Fibroblast of pulmonary artery (primary cell): Measurements from ENCODE around the gene SNRNP70.
"Not testable (repeated sequence)": the region's sequence is repeated elsewhere in the genome, so short reads cannot be mapped to it uniquely, and the experiment has no call there.

Experiments used
- DNase-seq: peaks from one replicate; pipeline ENCODE4 v3.0.0-alpha.2; 2010; ENCODE audit warnings: low read depth
- H3K4me3 ChIP-seq: replicated peaks from 2 replicates; pipeline ENCODE4 v1.5.1; 2011; ENCODE audit warnings: low read depth, mild to moderate bottlenecking, control low read depth, low read length, moderate library complexity
- TF ChIP-seq, protein P1 (sequence below): IDR thresholded peaks from 2 replicates; pipeline ENCODE4 v1.5.1; 2011; ENCODE audit warnings: mild to moderate bottlenecking, control low read depth, low read length, inconsistent platforms; ENCODE audit errors: missing control alignments

Gene SNRNP70

DNA sequence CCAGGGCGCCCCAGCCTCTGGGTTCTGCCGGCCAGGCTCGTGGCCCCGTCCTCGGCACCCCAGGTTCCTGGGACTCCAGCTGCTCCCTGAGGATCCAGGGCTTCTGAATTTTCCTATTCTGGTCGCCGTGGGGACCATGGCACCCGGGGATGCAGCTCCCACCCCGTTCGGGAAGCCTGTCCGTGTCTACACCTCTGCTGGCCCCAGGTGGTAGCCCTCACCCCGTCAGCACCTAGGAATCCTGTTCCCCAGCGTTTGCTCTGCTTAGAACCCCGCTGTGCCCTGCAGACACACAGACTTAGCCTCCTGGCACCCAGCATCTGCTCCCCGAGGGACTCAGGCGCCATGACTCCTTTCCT lies 35.1 kb downstream of the SNRNP70 start:
- no peak for DNase-seq
- H3K4me3 ChIP-seq, result no peak overlapping the region
- TF ChIP-seq, protein P1, sequence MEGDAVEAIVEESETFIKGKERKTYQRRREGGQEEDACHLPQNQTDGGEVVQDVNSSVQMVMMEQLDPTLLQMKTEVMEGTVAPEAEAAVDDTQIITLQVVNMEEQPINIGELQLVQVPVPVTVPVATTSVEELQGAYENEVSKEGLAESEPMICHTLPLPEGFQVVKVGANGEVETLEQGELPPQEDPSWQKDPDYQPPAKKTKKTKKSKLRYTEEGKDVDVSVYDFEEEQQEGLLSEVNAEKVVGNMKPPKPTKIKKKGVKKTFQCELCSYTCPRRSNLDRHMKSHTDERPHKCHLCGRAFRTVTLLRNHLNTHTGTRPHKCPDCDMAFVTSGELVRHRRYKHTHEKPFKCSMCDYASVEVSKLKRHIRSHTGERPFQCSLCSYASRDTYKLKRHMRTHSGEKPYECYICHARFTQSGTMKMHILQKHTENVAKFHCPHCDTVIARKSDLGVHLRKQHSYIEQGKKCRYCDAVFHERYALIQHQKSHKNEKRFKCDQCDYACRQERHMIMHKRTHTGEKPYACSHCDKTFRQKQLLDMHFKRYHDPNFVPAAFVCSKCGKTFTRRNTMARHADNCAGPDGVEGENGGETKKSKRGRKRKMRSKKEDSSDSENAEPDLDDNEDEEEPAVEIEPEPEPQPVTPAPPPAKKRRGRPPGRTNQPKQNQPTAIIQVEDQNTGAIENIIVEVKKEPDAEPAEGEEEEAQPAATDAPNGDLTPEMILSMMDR, result no peak

- TF ChIP-seq, protein P1, result no peak
- H3K4me3 ChIP-seq, result no peak overlapping the region
- no peak for DNase-seq
Measured at GRCh38 chr19:49120868-49121267, 35.6 kb downstream of the SNRNP70 start.

DNA sequence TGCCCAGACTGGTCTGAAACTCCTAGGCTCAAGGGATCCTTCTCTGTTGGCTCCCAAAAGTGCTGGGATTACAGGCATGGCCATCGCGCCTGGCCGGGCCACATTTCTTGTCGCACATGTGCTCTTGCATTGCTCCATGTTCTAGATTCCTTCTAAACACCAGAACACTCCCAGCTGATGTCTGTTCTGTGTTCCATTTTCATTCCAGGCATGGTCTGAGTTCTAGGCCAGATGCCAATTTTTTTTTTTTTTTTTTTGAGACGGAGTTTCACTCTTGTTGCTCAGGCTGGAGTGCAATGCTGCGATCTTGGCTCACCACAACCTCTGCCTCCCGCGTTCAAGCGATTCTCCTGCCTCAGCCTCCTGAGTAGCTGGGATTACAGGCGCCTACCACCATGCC lies 36.6 kb downstream of the SNRNP70 start:
- DNase-seq, result peak; percentile 35

GRCh38 chr19:49123285-49123684 lies 38.0 kb downstream of the SNRNP70 start:
- H3K4me3 ChIP-seq, DNase-seq: not testable (repeated sequence)

More for the DNA sequence above, 36.6 kb downstream of the SNRNP70 start:
- H3K4me3 ChIP-seq, result not testable (repeated sequence)

DNA sequence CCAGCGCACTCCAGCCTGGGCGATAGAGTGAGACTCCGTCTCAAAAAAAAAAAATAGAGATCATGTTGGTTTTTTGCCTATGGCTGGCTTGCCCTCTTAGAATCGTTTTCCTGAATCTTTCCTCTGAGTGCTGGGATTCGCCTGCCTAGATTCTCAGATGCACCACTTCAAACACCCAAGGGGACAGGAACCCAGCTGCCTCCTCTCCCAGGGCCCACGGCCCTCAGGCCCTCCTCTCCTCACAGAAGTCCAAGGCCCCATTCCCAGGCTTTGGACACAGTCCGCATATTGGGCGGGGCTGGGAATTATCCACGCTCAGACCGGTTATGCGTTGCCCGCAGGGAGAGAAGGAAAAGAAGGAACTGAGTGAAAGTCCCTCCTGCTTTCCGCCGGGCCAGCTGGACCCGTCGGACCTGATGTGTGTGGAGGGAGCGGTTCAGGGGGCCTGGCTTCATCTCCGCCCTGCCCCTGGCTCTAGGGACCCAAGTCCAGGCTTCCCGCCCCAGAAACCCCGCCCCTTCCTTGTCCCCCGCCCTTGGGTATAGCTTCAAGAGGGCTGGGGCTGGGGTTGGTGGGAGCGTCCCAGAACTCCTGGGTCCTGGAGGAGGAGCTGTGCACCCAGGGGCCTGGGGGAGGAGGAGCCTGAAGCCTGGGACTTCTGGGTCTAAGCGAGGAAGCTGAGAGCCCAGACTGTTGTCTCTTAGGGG lies 39.9 kb downstream of the SNRNP70 start:
- H3K4me3 ChIP-seq, result no peak overlapping the region
- TF ChIP-seq, protein P1, result no peak
- DNase-seq, result no peak

- DNase-seq, result no peak
- TF ChIP-seq, protein P1, result no peak
Measured at GRCh38 chr19:49126575-49126974, 41.3 kb downstream of the SNRNP70 start.

DNA sequence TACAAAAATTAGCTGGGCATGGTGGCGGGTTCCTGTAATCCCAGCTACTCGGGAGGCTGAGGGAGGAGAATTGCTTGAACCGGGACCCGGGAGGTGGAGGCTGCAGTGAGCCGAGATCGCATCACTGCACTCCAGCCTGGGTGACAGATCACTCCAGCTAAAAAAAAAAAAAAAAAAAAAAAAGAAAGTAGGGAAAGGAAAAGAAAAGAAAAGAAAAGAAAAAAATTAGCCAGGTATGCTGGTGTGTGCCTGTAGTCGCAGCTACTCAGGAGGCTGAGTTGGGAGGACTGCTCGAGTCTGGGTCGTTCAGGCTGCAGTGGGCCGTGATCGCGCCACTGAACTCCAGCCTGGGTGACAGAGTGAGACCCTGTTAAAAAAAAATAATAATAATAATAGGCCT lies 42.0 kb downstream of the SNRNP70 start:
- not testable (repeated sequence) for H3K4me3 ChIP-seq, DNase-seq

More at GRCh38 chr19:49126575-49126974, 41.3 kb downstream of the SNRNP70 start:
- H3K4me3 ChIP-seq, result no peak overlapping the region

DNA sequence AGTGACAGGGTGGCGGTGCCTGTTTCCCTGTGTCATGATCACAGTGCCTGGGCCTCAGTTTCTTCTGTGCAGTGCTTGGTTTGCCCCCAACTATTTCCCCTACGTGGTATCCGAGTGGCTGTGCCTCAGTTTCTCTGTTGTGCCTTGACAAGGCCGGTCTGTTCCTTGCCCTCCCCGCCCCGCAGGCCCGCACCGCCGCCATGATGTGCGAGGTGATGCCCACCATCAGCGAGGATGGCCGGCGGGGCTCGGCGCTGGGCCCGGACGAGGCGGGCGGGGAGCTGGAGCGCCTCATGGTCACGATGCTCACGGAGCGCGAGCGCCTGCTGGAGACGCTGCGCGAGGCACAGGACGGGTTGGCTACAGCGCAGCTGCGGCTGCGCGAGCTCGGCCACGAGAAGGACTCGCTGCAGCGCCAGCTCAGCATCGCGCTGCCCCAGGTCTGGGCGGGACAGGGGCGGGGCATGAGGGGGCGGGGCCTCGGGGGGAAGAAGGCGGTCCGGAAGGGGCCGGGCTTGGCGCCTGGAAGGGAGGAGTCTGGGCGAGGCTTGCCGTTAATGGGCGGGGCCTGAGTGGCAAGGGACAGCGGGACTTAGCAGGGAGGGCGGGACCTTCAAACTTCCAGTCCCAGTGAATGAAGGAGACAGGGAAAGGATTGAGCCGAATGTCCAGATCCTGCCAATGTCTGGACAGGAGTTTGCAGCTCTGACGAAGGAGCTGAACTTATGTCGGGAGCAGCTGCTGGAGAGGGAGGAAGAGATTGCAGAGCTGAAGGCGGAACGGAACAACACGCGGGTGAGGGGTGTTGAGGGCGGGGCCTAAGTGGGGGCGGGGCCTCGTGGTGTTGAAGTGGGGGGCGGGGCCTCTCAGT lies 42.7 kb downstream of the SNRNP70 start:
- H3K4me3 ChIP-seq, result peak overlapping the region; percentile 41
- DNase-seq, result peak; percentile 97

More for the DNA sequence above, 42.7 kb downstream of the SNRNP70 start:
- TF ChIP-seq, protein P1, result no peak
